ENCODE measurements around the gene PPP1R14D.

- TF ChIP-seq CTCF (IDR thresholded peaks at IDR 0.05) (no peak), POLR2A (IDR thresholded peaks at IDR 0.05) (no peak)
Measured at GRCh38 chr15:40796512-40796911, 32.0 kb downstream of the PPP1R14D start.

All from thyroid gland (tissue), 4 donors.